ENCODE data around the gene GBX1.

DNA sequence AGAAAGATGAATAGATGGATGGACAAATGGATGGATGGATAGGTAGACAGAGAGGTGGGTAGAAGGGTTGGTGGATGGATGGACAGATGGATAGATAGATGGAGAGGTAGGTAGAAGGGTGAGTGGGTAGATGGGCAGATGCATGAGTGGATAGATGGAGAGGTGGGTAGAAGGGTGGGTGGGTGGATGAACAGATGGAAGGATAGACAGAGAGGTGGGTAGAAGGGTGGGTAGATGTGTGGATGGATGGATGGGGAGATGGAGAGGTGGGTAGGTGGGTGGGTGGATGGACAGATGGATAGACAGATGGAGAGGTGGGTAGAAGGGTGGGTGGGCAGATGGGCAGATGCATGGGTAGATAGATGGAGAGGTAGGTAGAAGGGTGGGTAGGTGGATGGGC is 30.4 kb upstream of the GBX1 start:
- no peak for TF ChIP-seq SIN3A (IDR thresholded peaks at IDR 0.05; ENCODE audit: borderline replicate concordance, insufficient read depth, low read length)
- TF ChIP-seq, protein P1, sequence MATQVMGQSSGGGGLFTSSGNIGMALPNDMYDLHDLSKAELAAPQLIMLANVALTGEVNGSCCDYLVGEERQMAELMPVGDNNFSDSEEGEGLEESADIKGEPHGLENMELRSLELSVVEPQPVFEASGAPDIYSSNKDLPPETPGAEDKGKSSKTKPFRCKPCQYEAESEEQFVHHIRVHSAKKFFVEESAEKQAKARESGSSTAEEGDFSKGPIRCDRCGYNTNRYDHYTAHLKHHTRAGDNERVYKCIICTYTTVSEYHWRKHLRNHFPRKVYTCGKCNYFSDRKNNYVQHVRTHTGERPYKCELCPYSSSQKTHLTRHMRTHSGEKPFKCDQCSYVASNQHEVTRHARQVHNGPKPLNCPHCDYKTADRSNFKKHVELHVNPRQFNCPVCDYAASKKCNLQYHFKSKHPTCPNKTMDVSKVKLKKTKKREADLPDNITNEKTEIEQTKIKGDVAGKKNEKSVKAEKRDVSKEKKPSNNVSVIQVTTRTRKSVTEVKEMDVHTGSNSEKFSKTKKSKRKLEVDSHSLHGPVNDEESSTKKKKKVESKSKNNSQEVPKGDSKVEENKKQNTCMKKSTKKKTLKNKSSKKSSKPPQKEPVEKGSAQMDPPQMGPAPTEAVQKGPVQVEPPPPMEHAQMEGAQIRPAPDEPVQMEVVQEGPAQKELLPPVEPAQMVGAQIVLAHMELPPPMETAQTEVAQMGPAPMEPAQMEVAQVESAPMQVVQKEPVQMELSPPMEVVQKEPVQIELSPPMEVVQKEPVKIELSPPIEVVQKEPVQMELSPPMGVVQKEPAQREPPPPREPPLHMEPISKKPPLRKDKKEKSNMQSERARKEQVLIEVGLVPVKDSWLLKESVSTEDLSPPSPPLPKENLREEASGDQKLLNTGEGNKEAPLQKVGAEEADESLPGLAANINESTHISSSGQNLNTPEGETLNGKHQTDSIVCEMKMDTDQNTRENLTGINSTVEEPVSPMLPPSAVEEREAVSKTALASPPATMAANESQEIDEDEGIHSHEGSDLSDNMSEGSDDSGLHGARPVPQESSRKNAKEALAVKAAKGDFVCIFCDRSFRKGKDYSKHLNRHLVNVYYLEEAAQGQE (IDR thresholded peaks at IDR 0.05; ENCODE audit: insufficient read depth in 1 of 2, low read depth in 2 of 2, low read length in 2 of 2) = no peak
- TF ChIP-seq POLR2AphosphoS5 (IDR thresholded peaks at IDR 0.05; ENCODE audit: low read depth, low read length) = no peak
- no peak for TF ChIP-seq TAF1 (IDR thresholded peaks at IDR 0.05; ENCODE audit: borderline replicate concordance, insufficient read depth, low read length)
- no peak for TF ChIP-seq FOXP2 (optimal IDR thresholded peaks at IDR 0.05; ENCODE audit: borderline replicate concordance, extremely low read depth, extremely low read length, insufficient read depth)

All from PFSK-1 (cell line).